H1 (cell line): ENCODE measurements around the gene CYLD. TPM values are rescaled to one million over a fixed set of nuclear protein-coding genes. Genes with fewer than 3 reads are reported as not detected.

Experiments
- ATF3 ChIP-seq: IDR thresholded peaks from 2 replicates; pipeline ENCODE4 v1.6.1; 2011; ENCODE audit warnings: low read depth, mild to moderate bottlenecking, low read length; ENCODE audit not compliant: insufficient read depth
- BACH1 ChIP-seq: IDR thresholded peaks from 2 replicates; pipeline ENCODE4 v1.6.1; 2012; ENCODE audit warnings: low read length, improper control_type of control experiment
- BCL11A ChIP-seq, 2 experiments: IDR thresholded peaks; one replicate each; pipeline ENCODE4 v1.6.1; 2011; ENCODE audit warnings: low read depth in 2 of 2, low read length in 2 of 2, mild to moderate bottlenecking in 2 of 2
- CBX8 ChIP-seq: fragments of 300-800, 300-1000 bp; sonication (generic); IDR thresholded peaks from 2 replicates; pipeline ENCODE4 v1.7.1; 2016; ENCODE audit warnings: low read depth, low read length, borderline replicate concordance
- CHD2 ChIP-seq: IDR thresholded peaks from 2 replicates; pipeline ENCODE4 v1.6.1; 2012; ENCODE audit warnings: low read length, improper control_type of control experiment
- CREB1 ChIP-seq: IDR thresholded peaks from 2 replicates; pipeline ENCODE4 v1.6.1; 2012; ENCODE audit warnings: inconsistent platforms
- EZH2 ChIP-seq: fragments of 200-600 bp; sonication (generic); IDR thresholded peaks from 2 replicates; pipeline ENCODE4 v1.7.1; 2012; ENCODE audit warnings: low read depth, mild to moderate bottlenecking, moderate library complexity, low read length, inconsistent platforms; ENCODE audit not compliant: severe bottlenecking
- FOSL1 ChIP-seq: IDR thresholded peaks from 2 replicates; pipeline ENCODE4 v1.6.1; 2011; ENCODE audit warnings: mild to moderate bottlenecking, low read depth, low read length, moderate library complexity; ENCODE audit not compliant: insufficient read depth
- HDAC2 ChIP-seq, 2 experiments: fragments of 300-600 bp in 1 of 2; sonication (generic) in 1 of 2; IDR thresholded peaks; 2 replicates each; pipeline ENCODE4 v1.6.1; 2011 to 2012; ENCODE audit warnings: low read depth in 2 of 2, low read length in 2 of 2, mild to moderate bottlenecking in 2 of 2, moderate library complexity in 2 of 2, borderline replicate concordance in 1 of 2, inconsistent platforms in 1 of 2
- KDM1A ChIP-seq: fragments of 200-600, 300-600 bp; sonication (generic); IDR thresholded peaks from 2 replicates; pipeline ENCODE4 v1.7.1; 2016; ENCODE audit warnings: mild to moderate bottlenecking, low read length, borderline replicate concordance
- KDM5A ChIP-seq: fragments of 200-600 bp; IDR thresholded peaks from 2 replicates; pipeline ENCODE4 v1.7.1; 2012; ENCODE audit warnings: mild to moderate bottlenecking, low read length, inconsistent platforms, mixed read lengths
- MAFK ChIP-seq: IDR thresholded peaks from 2 replicates; pipeline ENCODE4 v1.6.1; 2012; ENCODE audit warnings: low read depth, mild to moderate bottlenecking, improper control_type of control experiment, low read length
- NANOG ChIP-seq: IDR thresholded peaks from 2 replicates; pipeline ENCODE4 v1.6.1; 2011; ENCODE audit warnings: low read length, low read depth, mild to moderate bottlenecking, inconsistent platforms; ENCODE audit not compliant: insufficient read depth, poor library complexity, severe bottlenecking
- RBBP5 ChIP-seq: IDR thresholded peaks from 2 replicates; pipeline ENCODE4 v1.7.1; 2012; ENCODE audit warnings: low read depth, mild to moderate bottlenecking, inconsistent platforms, low read length, moderate library complexity, borderline replicate concordance
- SIN3A ChIP-seq, 2 experiments: IDR thresholded peaks in 1 of 2; conservative IDR thresholded peaks in 1 of 2; 2 replicates each; pipeline ENCODE4 v1.6.1; 2011 to 2012; ENCODE audit warnings: low read length in 2 of 2, improper control_type of control experiment in 1 of 2, low read depth in 1 of 2, mild to moderate bottlenecking in 1 of 2
- SIRT6 ChIP-seq: IDR thresholded peaks from one replicate; pipeline ENCODE4 v1.7.1; 2012; ENCODE audit warnings: low read length, inconsistent platforms
- SIX5 ChIP-seq: IDR thresholded peaks from 2 replicates; pipeline ENCODE4 v1.6.1; 2011; ENCODE audit warnings: mild to moderate bottlenecking, low read depth, low read length
- SP1 ChIP-seq: IDR thresholded peaks from 2 replicates; pipeline ENCODE4 v1.6.1; 2011; ENCODE audit warnings: low read depth, low read length
- SP2 ChIP-seq: IDR thresholded peaks from 2 replicates; pipeline ENCODE4 v1.6.1; 2012; ENCODE audit warnings: mild to moderate bottlenecking, low read length, inconsistent platforms
- TAF1 ChIP-seq: IDR thresholded peaks from 2 replicates; pipeline ENCODE4 v1.6.1; 2011; ENCODE audit warnings: mild to moderate bottlenecking, low read depth, low read length
- TAF7 ChIP-seq: optimal IDR thresholded peaks from 2 replicates; pipeline ENCODE3; 2011; ENCODE audit warnings: low read depth, mild to moderate bottlenecking, inconsistent platforms, low read length, moderate library complexity, borderline replicate concordance
- TEAD4 ChIP-seq: IDR thresholded peaks from 2 replicates; pipeline ENCODE4 v1.6.1; 2012; ENCODE audit warnings: low read depth, low read length, inconsistent platforms, mixed read lengths
- YY1 ChIP-seq: IDR thresholded peaks from 2 replicates; pipeline ENCODE4 v1.6.1; 2011; ENCODE audit warnings: low read depth, mild to moderate bottlenecking, low read length
- polyA plus RNA-seq, 7 experiments: library from polyadenylated mRNA; depleted of rRNA in 3 of 7; stranded (reverse) in 5 of 7; unstranded in 2 of 7; fragments of >200 nt in 5 of 7; fragments of 200-250 nt in 2 of 7; gene quantifications; 1 replicate in 5 of 7; 2 replicates in 1 of 7; 4 replicates in 1 of 7; pipeline versions ENCODE4 v1.2.1 to v1.2.3, GENCODE V29; 2011 to 2013; ENCODE audit warnings: missing spikeins in 2 of 7, mixed read lengths in 2 of 7
- total RNA-seq: library from RNA; stranded (reverse); fragmentation: NEBNext Ultra II Directional; extraction: Animal tissue kit (Norgen Biotek cat#: 25700); gene quantifications from 2 replicates; pipeline ENCODE4 v1.2.1, GENCODE V29; 2021

The CYLD gene
- total and polyA plus RNA-seq, 2 of the 8 experiments (the other 6 are each of a cell fraction or from before 2014, with no cell fraction given): 3.7 to 18.8 TPM

- no peak for TF ChIP-seq NANOG
- TF ChIP-seq HDAC2 (IDR thresholded peaks at IDR 0.05; ENCODE audit: borderline replicate concordance in 1 of 2, low read depth in 2 of 2, low read length in 2 of 2): 0 out of 4 replicates have a peak, but pooled peaks of 1 of the 2 experiments have one; percentile 54
- 0 out of 4 replicates have a peak, but pooled peaks of 1 of the 2 experiments have one; percentile 48 for TF ChIP-seq SIN3A (conservative IDR thresholded peaks at IDR 0.05 in 1 of 2, IDR thresholded peaks at IDR 0.05 in 1 of 2; ENCODE audit: low read depth in 1 of 2, low read length in 2 of 2)
- TF ChIP-seq RBBP5: no peak
- TF ChIP-seq BCL11A (IDR thresholded peaks at IDR 0.05; ENCODE audit: low read depth in 2 of 2, low read length in 2 of 2): no peak
- no peak for TF ChIP-seq TEAD4
- no peak for TF ChIP-seq SIX5
- peak; percentile 86 for TF ChIP-seq KDM1A
- peak; percentile 90 for TF ChIP-seq YY1
- peak; percentile 45; the same call in 1 of the 2 replicates for TF ChIP-seq SP2
- no peak for TF ChIP-seq TAF1
- no peak for TF ChIP-seq SIRT6
- TF ChIP-seq ATF3: no peak
- TF ChIP-seq CREB1: 0 out of 2 replicates have a peak, but pooled peaks have one; percentile 36
- no peak for TF ChIP-seq EZH2
- no peak for TF ChIP-seq CBX8
- peak; percentile 91 for TF ChIP-seq SP1
- TF ChIP-seq KDM5A: no peak
- TF ChIP-seq TAF7: no peak
- no peak for TF ChIP-seq FOSL1
- no peak for TF ChIP-seq BACH1
- TF ChIP-seq CHD2: peak; percentile 72
- no peak for TF ChIP-seq MAFK
Observed at GRCh38 chr16:50741781-50742575, at the start of gene CYLD (continued).
